Chondrocyte (in vitro differentiated cells): Measurements from ENCODE around the gene TSFM. TPM values are rescaled to one million over a fixed set of nuclear protein-coding genes. Genes with fewer than 3 reads are reported as not detected.
A peak's percentile ranks its signal among the peaks of the same experiment; 100 is the strongest.

ENCODE experiments used
- DNase-seq: peaks from one replicate; pipeline ENCODE4 v3.0.0; 2021; ENCODE audit warnings: mixed read lengths, low spot score
- H3K27ac Mint-ChIP-seq: one replicate; pipeline ENCODE4 v1.8.0; 2021; ENCODE audit warnings: mild to moderate bottlenecking, moderate library complexity, mixed read lengths; ENCODE audit not compliant: unreplicated experiment
- H3K27me3 Mint-ChIP-seq: 2 replicates; pipeline ENCODE4 v1.8.0; 2021; ENCODE audit warnings: low read depth, mixed read lengths
- H3K36me3 Mint-ChIP-seq: 2 replicates; pipeline ENCODE4 v1.8.0; 2021; ENCODE audit warnings: low read depth, mixed read lengths
- H3K4me1 Mint-ChIP-seq: 2 replicates; pipeline ENCODE4 v1.8.0; 2021; ENCODE audit warnings: low read depth, mild to moderate bottlenecking, mixed read lengths
- H3K4me3 Mint-ChIP-seq: one replicate; pipeline ENCODE4 v1.8.0; 2021; ENCODE audit warnings: mild to moderate bottlenecking, moderate library complexity, mixed read lengths; ENCODE audit not compliant: unreplicated experiment
- H3K9me3 Mint-ChIP-seq: 2 replicates; pipeline ENCODE4 v1.8.0; 2021; ENCODE audit warnings: low read depth, mixed read lengths
- CTCF ChIP-seq: fragments of 200-600 bp; sonication (generic); IDR thresholded peaks from 2 replicates; pipeline ENCODE4 v1.5.0; 2021; ENCODE audit warnings: antibody characterized with exemption, mild to moderate bottlenecking, moderate library complexity
- total RNA-seq: library from RNA; stranded (reverse); gene quantifications from 3 replicates; pipeline ENCODE4 v1.2.1, GENCODE V29; 2021

The TSFM gene
- total RNA-seq, 1 donor from 2014 or later: 19.9 TPM

GRCh38 chr12:57803319-57803893, 20.8 kb downstream of the TSFM start:
- peaks cover 42% of the 10 kb centered on the region for H3K36me3 Mint-ChIP-seq
- H3K4me1 Mint-ChIP-seq: peaks cover 5% of the 10 kb centered on the region
- TF ChIP-seq CTCF: peak; percentile 86
- H3K4me3 Mint-ChIP-seq: no peak overlapping the region
- peak overlapping the region; percentile 29 for H3K27ac Mint-ChIP-seq
- no peaks in the 10 kb centered on the region for H3K9me3 Mint-ChIP-seq
- H3K27me3 Mint-ChIP-seq: no peaks in the 10 kb centered on the region
- DNase-seq: no peak

GRCh38 chr12:57806677-57807076, 24.1 kb downstream of the TSFM start:
- Mint-ChIP-seq H3K27me3 (no peaks in the 10 kb centered on the region), H3K9me3 (no peaks in the 10 kb centered on the region), H3K27ac (no peak overlapping the region), H3K4me3 (no peak overlapping the region), H3K36me3 (peaks cover 33% of the 10 kb centered on the region), H3K4me1 (peaks cover 9% of the 10 kb centered on the region)
- TF ChIP-seq CTCF: no peak
- no peak for DNase-seq

GRCh38 chr12:57807285-57807684, 24.7 kb downstream of the TSFM start:
- H3K9me3 Mint-ChIP-seq: no peaks in the 10 kb centered on the region
- DNase-seq: peak; percentile 78
- no peaks in the 10 kb centered on the region for H3K27me3 Mint-ChIP-seq
- no peak overlapping the region for H3K27ac Mint-ChIP-seq
- no peak for TF ChIP-seq CTCF
- no peak overlapping the region for H3K4me3 Mint-ChIP-seq
- peaks cover 27% of the 10 kb centered on the region for H3K36me3 Mint-ChIP-seq
- peaks cover 9% of the 10 kb centered on the region for H3K4me1 Mint-ChIP-seq

GRCh38 chr12:57808351-57808750, 25.8 kb downstream of the TSFM start:
- no peak overlapping the region for H3K4me3 Mint-ChIP-seq
- no peak for TF ChIP-seq CTCF
- H3K36me3 Mint-ChIP-seq: peaks cover 22% of the 10 kb centered on the region
- no peaks in the 10 kb centered on the region for H3K27me3 Mint-ChIP-seq
- H3K4me1 Mint-ChIP-seq: peaks cover 6% of the 10 kb centered on the region
- DNase-seq: no peak
- no peak overlapping the region for H3K27ac Mint-ChIP-seq
- H3K9me3 Mint-ChIP-seq: no peaks in the 10 kb centered on the region

- H3K4me1 Mint-ChIP-seq: peaks cover 6% of the 10 kb centered on the region
- no peaks in the 10 kb centered on the region for H3K27me3 Mint-ChIP-seq
- no peak for TF ChIP-seq CTCF
- DNase-seq: no peak
- H3K9me3 Mint-ChIP-seq: no peaks in the 10 kb centered on the region
- no peak overlapping the region for H3K27ac Mint-ChIP-seq
- no peak overlapping the region for H3K4me3 Mint-ChIP-seq
- peaks cover 18% of the 10 kb centered on the region for H3K36me3 Mint-ChIP-seq
Measured at GRCh38 chr12:57809425-57809824, 26.8 kb downstream of the TSFM start.
